Thoracic aorta (tissue), 2 donors: Measurements from ENCODE around the gene BTBD16. TPM values are rescaled to one million over a fixed set of nuclear protein-coding genes. Genes with fewer than 3 reads are reported as not detected.

ENCODE experiments used
- ATAC-seq: fragments of 150-250 bp; one replicate; pipeline ENCODE4 v1.8.0; 2017; ENCODE audit warnings: low read depth; ENCODE audit not compliant: insufficient number of reproducible peaks, low FRiP score
- DNase-seq: peaks from one replicate; pipeline ENCODE4 v3.0.0-alpha.2; 2020; ENCODE audit warnings: low spot score
- H3K27ac ChIP-seq, 2 donors: fragments of 200-600 bp; sonication (generic); 1 replicate in 1 of 2; 2 replicates in 1 of 2; pipeline ENCODE4 v1.5.1; 2016; ENCODE audit warnings: mild to moderate bottlenecking in 2 of 2, moderate library complexity in 2 of 2
- H3K27me3 ChIP-seq: fragments of 200-600 bp; sonication (generic); replicated peaks from 2 replicates; pipeline ENCODE4 v1.6.0; 2016; ENCODE audit warnings: mild to moderate bottlenecking; ENCODE audit not compliant: insufficient read depth
- H3K36me3 ChIP-seq: fragments of 200-600 bp; sonication (generic); one replicate; pipeline ENCODE4 v1.5.1; 2016
- H3K4me1 ChIP-seq, 2 donors: fragments of 200-600 bp; sonication (generic); 1 replicate in 1 of 2; 2 replicates in 1 of 2; pipeline versions ENCODE4 v1.5.1 to v1.6.0; 2016; ENCODE audit warnings: low read depth in 2 of 2, mild to moderate bottlenecking in 1 of 2; ENCODE audit not compliant: control insufficient read depth in 1 of 2
- H3K4me3 ChIP-seq: fragments of 200-600 bp; sonication (generic); 2 replicates; pipeline ENCODE4 v1.5.1; 2016; ENCODE audit warnings: mild to moderate bottlenecking
- H3K9me3 ChIP-seq: fragments of 200-600 bp; sonication (generic); 2 replicates; pipeline ENCODE4 v1.5.1; 2016
- total RNA-seq, 2 donors: library from RNA; depleted of rRNA; stranded (reverse); fragments of >200 nt; gene quantifications; one replicate each; pipeline versions ENCODE4 v1.1.0 to v1.2.3, GENCODE V29; 2016
- TF ChIP-seq, protein P1 (sequence below): fragments of 200-600 bp; sonication (generic); IDR thresholded peaks from one replicate; pipeline ENCODE4 v1.5.1; 2019; ENCODE audit warnings: antibody characterized with exemption

The BTBD16 gene
- not detected for total RNA-seq

GRCh38 chr10:122271076-122271475, at the start of gene BTBD16:
TSS of gene BTBD16 (plus strand) at chr10:122271296. CDS start at chr10:122275082, 3,786 bp downstream.
- TF ChIP-seq, protein P1, sequence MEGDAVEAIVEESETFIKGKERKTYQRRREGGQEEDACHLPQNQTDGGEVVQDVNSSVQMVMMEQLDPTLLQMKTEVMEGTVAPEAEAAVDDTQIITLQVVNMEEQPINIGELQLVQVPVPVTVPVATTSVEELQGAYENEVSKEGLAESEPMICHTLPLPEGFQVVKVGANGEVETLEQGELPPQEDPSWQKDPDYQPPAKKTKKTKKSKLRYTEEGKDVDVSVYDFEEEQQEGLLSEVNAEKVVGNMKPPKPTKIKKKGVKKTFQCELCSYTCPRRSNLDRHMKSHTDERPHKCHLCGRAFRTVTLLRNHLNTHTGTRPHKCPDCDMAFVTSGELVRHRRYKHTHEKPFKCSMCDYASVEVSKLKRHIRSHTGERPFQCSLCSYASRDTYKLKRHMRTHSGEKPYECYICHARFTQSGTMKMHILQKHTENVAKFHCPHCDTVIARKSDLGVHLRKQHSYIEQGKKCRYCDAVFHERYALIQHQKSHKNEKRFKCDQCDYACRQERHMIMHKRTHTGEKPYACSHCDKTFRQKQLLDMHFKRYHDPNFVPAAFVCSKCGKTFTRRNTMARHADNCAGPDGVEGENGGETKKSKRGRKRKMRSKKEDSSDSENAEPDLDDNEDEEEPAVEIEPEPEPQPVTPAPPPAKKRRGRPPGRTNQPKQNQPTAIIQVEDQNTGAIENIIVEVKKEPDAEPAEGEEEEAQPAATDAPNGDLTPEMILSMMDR = no peak
- DNase-seq = no peak
- no peak within 1 kb of the TSS for H3K27ac ChIP-seq

GRCh38 chr10:122221958-122222357, 49.1 kb upstream of the BTBD16 start:
- no peak overlapping the region for H3K27ac ChIP-seq
- DNase-seq = no peak
- ATAC-seq = no peak
- TF ChIP-seq, protein P1 = no peak
- H3K27me3 ChIP-seq = no peaks in the 10 kb centered on the region
- peaks cover 60% of the 10 kb centered on the region for H3K36me3 ChIP-seq
- H3K4me1 ChIP-seq = no peaks in the 10 kb centered on the region
- no peaks in the 10 kb centered on the region for H3K9me3 ChIP-seq
- no peak overlapping the region for H3K4me3 ChIP-seq

More at GRCh38 chr10:122271076-122271475, at the start of gene BTBD16:
- no peak for ATAC-seq
- H3K4me1 ChIP-seq = no peaks in the 10 kb centered on the region
- H3K27me3 ChIP-seq = no peaks in the 10 kb centered on the region
- peaks cover 12% of the 10 kb centered on the region for H3K36me3 ChIP-seq
- no peaks in the 10 kb centered on the region for H3K9me3 ChIP-seq
- no peak within 1 kb of the TSS for H3K4me3 ChIP-seq

GRCh38 chr10:122222638-122223037, 48.5 kb upstream of the BTBD16 start:
- no peak for ATAC-seq
- Histone ChIP-seq H3K4me1 (no peaks in the 10 kb centered on the region), H3K4me3 (no peak overlapping the region), H3K9me3 (no peaks in the 10 kb centered on the region), H3K27me3 (no peaks in the 10 kb centered on the region), H3K36me3 (peaks cover 56% of the 10 kb centered on the region), H3K27ac (no peak overlapping the region)
- DNase-seq = no peak
- TF ChIP-seq, protein P1 = no peak

DNA sequence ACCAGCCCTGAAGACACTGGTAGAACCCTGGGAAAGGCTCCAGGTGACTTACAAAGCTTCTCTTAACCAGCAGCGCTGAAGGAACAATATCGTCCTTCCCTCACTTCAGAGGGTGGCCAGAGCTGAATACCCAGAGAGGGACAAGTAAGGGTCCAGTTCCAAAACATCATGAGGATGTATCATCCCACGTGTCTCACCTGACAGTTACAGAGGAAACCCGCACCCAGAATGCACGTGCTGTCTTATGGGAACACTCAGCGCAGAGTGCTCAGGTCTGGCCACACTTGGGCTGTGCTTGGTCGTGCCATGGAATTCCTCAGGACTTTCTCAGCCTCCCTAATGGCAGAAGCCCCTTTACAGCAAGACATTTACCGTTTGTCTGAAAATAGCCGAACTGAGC, 46.9 kb upstream of the BTBD16 start:
- DNase-seq (no peak), ATAC-seq (no peak)
- Histone ChIP-seq H3K4me3 (no peak overlapping the region), H3K9me3 (no peaks in the 10 kb centered on the region), H3K27me3 (no peaks in the 10 kb centered on the region), H3K4me1 (no peaks in the 10 kb centered on the region), H3K36me3 (peaks cover 60% of the 10 kb centered on the region), H3K27ac (no peak overlapping the region)
- TF ChIP-seq, protein P1 = no peak

- no peaks in the 10 kb centered on the region for H3K4me1 ChIP-seq
- TF ChIP-seq, protein P1 = no peak
These were observed 45.8 kb upstream of the BTBD16 start for GRCh38 chr10:122225330-122225729.

More at GRCh38 chr10:122225330-122225729, 45.8 kb upstream of the BTBD16 start:
- H3K4me3 ChIP-seq = no peak overlapping the region
- ATAC-seq (no peak), DNase-seq (no peak)
- H3K27me3 ChIP-seq = no peaks in the 10 kb centered on the region
- H3K36me3 ChIP-seq = peaks cover 61% of the 10 kb centered on the region
- H3K9me3 ChIP-seq = no peaks in the 10 kb centered on the region
- no peak overlapping the region for H3K27ac ChIP-seq
